KBM-7 (cell line): Measurements from ENCODE around the gene CMTM7.
"Not testable (repeated sequence)": the region's sequence is repeated elsewhere in the genome, so short reads cannot be mapped to it uniquely, and the experiment has no call there.

Experiments
- DNase-seq: peaks from one replicate; pipeline ENCODE4 v3.0.0-alpha.2; 2015
- in situ Hi-C: fragments of 300-500 bp; cut with MboI; formaldehyde crosslinking; loops from 2 replicates; pipeline ENCODE4 v1.14.3; 2020; ENCODE audit warnings: low sequenced_read_pairs, low pct_unique_long_range_greater_than_20kb, mixed read lengths

Gene CMTM7

DNA sequence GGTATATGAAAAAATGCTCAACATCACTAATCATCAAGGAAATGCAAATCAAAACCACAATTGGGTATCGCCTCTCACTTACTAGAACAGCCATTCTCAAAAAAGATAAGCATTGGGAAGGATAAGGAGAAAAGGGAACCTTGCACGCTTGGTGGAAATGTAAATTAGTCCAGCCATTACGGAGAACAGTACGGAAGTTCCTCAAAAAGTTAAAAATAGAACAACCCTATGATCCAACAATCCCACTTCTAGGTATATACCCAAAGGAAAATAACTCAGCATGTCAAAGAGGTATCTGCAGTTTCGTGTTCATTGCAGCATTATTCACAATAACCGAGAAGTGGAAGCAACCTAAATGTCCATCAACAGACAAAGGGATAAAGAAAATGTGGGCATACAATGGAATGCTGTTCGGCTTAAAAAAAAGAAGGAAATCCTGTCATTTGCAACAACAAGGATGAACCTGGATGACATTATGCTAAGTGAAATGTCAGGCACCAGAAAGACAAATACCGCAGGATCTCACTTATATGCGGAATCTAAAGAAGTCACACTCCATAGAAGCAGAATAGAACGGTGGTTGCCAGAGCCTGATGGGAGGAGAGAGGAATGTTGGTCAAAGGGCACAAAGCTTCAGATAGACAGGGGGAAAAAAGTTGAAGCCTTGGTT lies 11.7 kb upstream of the CMTM7 start:
- peak; percentile 71 for DNase-seq
- in situ Hi-C loops = no loop called here

DNA sequence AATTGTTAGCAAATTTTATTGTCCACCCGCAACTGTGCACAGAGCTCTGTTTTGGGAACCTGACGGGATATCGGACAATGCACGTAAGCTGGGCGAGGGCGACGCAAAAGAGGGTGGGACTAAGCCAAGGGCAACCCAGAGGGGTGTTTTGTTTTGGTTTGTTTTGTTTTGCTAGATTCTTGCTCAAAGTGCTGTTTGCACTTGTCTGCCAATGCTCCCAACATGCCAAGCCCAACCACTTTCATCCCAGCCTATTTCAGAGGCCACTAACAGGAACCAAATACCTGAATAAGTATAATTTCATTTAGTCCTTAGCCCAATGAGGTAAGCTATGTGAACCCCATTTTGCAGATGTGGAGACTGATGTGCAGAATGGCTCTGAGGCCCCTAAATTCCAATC lies 9.7 kb upstream of the CMTM7 start:
- in situ Hi-C loops = no loop called here
- no peak for DNase-seq

DNA sequence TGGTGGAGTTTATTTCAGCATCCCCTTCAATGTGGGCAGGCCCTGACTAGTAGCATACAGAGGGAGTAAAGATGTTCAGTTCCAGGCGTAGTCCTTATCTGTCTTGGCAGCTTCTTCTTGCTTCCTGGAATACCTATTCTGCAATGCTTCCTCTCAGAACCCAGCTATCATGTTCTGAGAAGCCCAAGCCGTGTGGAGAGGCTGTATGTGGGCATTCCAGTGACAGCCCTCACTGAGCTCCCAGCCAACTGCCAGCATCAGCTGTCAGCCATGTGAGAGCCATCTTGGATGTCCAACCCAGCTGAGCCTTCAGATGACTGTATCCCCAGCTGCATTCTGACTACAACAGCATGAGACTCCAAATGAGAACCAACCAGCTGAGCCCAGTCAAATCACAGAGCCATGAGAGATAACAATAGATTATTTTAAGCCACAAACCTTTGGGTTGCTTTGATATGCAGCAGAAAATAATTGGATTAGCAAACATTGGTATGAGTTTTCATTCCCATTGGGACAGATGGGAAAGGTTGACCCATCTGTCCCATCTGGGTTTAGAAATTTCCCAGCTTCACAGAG lies 8.4 kb upstream of the CMTM7 start:
- in situ Hi-C loops = no loop called here
- peak; percentile 70 for DNase-seq

DNA sequence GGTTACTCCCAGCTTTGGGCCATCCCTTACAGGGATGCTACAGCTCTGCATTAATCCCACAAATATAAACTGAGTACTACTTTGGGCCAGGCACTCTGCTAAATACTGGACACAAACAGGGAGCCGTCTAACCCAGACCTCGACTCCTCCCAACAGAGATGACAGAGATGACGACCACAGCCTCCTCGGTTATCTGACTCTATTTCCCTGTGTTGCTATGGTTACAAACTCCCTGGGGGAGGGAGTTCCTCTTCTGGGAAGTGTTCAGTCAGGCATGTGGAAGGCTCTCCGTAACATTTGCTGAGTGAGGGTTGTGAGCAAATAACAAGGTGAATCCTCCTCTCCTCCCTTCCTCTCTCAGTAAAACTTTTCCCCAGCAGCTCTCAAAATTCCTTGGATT lies 6.7 kb upstream of the CMTM7 start:
- in situ Hi-C loops = no loop called here
- peak; percentile 93 for DNase-seq

DNA sequence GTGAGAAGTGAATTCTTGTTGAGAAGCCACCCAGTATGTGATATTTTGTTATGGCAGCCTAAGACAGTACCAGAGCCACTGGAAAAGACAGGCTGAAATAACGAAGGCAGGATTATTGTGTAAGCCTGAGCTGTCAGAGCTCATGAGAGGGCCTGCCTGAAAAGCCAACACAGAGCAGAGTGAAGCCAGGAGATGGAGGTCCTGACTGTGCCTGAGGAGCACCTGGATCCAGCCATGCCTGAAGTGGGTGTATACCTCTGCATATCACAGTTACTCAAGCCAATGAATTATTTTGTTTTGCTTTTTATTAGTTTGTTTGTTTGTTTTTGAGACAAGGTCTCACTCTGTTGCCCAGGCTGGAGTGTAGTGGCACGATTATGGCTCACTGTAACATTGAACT lies 4.1 kb upstream of the CMTM7 start:
- in situ Hi-C loops = no loop called here

DNA sequence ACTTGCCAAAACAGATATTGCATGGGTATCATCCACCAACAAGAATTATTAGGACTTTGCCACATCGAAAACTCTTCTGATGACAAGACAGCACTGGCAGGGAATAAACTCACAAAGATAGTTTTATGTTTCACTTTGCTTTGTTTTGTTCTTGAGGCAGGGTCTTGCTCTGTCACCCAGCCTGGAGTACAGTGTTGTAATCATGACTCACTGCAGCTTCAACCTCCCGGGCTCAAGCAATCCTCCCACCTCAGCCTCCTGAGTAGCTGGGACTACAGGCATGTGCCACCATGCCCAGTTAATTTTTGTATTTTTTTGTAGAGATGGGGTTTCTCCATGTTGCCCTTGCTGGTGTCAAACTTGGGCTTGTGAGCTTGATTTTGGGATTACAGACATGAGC lies 2.1 kb upstream of the CMTM7 start:
- DNase-seq, in situ Hi-C loops: not testable (repeated sequence)

More for the DNA sequence above, 4.1 kb upstream of the CMTM7 start:
- no peak for DNase-seq

DNA sequence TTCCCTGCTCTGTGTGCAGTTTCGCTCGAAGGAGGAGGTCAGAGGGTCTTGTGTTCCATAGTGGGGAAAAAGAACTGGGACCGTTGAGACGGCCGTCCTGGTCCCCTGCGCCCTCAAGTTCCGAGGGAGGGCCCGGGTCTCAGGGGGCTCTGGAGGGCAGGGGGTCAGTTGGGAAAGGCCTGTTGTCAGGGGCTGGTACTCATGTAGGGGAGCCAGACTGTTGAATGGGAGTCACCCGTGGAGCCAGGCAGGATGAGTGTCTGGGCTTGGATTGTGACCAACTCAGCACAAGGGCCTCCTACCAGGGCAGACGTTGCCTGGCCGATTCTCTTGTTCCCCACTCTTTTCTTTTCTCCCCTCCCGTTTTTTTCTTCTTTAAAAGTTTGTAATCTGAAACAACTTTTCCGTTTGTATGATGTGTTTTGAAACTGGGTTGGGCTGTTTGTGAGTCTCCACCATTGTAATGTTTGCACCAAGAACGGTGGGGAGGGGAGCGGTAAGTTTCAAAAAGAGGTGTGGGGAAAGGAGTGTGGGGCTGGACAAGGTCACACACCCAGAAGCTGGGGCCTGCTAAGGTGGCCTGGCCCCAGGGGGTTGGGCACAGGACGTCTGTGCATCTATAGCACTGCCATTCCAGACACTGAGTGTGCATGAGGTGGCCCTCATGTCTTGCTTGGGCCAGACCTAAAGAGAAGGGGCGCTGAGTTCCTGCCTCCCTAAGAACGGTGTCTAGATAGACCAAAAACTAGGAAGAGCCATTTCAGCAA lies 1.1 kb downstream of the CMTM7 start:
- DNase-seq = no peak
- in situ Hi-C loops = no loop called here

DNA sequence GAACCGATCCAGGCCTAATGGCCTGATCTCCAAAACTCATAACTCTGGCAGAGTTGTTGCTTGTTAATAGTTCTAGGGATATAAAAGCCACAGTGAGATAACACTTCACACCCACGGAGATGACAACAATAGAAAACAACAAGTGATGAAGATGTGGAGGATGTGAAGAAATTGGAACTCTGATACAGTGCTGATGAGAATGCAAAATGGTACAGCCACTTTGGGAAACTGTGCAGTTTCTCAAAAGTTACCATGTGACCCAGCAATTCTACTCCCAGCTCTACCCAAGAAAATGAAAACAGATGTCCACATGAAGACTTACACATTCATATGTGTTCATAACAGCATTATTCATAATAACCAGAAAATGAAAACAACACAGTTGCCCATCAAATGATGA lies 3.8 kb downstream of the CMTM7 start:
- DNase-seq = no peak
- in situ Hi-C loops = no loop called here

DNA sequence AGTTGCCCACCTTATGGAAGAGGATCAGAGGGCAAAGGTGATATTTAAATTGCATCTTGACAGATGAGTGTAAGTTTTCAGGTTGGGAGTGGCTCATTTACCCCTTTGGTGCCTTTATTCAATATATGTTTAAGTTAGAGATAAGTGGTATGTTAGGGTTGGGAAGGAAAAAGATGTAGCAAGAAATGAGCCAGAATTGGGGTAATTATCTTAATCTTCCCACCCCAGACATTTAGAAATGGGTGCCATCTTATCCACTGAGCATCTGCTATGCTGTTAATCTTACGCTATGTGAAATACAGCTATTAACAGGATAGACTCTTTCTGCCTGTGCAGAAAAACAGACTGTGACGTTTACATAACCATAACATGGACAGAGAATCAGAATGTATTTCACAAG lies 6.3 kb downstream of the CMTM7 start:
- in situ Hi-C loops = no loop called here
- DNase-seq = no peak

DNA sequence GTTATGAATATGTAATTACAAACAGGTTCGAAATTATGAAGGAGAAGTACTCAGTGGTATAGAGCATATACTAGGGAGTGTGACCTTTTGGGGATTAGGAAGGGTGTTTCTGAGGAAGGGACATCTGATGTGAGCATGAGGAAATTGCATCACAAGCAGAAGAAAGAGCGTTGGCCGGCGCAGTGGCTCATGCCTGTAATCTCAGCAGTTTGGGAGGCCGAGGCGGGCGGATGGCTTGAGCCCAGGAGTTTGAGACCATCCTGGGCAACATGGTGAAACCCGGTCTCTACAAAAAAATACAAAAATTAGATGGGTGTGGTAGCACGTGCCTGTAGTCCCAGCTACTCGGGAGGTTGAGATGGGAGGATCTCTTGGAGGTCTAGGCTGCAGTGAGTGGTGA lies 6.9 kb downstream of the CMTM7 start:
- DNase-seq = peak; percentile 40
- in situ Hi-C loops = no loop called here

DNA sequence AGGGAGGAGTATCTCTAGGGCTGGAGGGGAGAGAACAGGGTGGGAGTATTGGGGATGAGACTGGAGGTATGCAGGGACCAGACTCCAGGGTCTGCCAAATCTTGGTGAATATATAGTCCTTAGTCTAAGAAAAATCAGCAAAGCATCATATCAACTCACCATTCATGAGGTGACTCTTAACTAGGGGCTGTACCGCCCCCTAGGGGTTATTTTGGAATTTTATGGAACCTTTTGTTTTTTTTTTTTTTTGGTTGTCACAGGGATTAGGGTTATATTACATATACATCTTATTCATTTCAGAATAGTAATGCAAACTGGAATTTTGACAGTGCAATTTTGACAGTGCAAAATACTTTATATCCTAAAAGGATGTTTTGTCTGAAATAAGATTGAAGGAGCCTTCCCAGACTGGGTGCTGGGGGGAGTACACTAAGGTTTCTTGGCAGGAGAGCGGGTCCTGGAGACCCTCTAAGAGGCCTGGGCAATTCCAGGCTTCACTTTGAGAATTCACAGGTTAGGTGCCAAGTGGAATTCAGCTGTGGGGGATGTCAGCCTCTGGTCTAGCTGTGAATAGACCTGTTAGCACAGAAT lies 7.5 kb downstream of the CMTM7 start:
- peak; percentile 85 for DNase-seq
- in situ Hi-C loops = no loop called here

DNA sequence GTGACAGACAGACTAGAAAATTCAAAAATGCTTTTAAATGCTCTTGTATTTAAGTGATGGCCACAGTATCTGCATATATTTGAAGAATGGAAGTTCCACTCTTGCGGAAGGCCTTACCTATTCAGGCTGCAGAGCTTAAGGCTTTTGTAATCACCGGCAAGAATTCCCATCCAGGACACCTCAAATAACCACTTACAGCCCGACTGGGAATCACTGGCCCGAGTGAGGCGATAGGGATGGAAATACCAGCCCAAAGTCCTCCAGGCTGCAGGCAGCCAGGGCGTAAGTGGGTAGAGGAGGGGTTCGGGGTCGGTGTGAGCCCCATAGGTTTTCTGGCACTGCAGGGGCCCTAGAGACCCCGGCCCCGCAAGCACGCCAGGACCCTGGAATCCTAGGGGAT lies 9.5 kb downstream of the CMTM7 start:
- in situ Hi-C loops = no loop called here

DNA sequence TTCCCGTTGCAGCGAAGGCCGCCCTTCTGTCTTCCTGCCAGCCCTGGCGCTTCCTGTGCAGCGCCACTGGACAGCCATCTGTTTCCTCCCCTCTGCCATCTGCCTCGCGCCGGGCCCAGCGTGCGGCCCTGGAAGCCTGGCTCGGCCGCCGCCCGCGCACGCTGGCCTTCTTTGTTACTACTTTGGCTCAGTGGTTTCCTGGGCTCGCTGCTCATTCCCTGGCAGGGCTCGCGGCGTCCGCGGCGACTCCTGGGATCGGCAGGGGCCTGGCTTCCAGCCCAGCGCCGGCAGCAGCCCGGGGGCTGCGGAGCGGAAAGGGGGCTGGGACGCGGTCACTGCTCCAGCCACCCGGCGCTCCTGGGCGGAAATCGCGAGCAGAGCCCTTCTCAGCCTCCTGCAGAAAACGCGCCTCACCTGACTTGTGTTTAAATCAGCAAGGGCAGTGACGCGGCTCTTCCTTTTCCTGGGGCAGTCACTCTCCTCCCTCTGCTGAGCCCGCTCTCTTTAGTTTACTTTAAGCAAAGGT lies 10.0 kb downstream of the CMTM7 start:
- peak; percentile 96 for DNase-seq
- in situ Hi-C loops = no loop called here

More for the DNA sequence above, 9.5 kb downstream of the CMTM7 start:
- no peak for DNase-seq

DNA sequence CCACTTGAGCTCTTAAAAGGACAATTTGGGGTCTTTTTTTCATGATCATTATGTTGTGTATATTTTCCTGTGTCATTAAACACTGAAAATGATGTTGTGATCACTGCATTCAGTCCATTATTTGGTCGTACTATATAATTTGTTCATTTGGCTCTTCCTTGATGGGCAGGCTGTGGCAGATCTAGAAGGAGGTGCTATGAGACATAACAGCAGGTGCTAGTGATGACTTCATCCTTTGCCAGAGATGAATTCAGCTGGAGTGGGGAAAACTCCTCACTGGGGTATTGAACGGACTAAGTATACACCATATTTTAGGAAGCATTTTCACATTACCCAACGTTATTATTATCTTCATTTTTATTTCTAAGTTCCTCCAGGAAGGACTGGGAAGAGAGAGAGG lies 12.0 kb downstream of the CMTM7 start:
- in situ Hi-C loops = no loop called here
- DNase-seq = no peak

DNA sequence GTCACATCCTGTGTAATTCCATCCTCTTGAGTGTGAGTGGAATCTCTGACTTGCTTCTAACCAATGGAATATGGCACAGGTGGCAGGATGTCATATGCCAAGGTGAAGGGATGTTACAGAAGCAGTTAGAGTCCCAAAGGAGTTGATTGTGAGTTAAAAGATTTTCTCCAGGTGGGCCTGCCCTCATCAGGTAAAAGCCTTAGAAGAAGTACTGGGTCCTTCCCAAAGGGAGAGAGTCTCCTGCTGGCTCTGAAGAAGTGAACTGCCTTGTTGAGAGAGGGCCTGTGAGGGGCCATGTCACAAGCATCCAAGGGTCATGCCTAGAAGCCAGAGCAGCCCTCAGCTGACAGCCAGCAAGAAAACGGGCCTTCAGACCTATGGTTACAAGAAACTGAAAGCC lies 13.1 kb downstream of the CMTM7 start:
- DNase-seq = no peak
- in situ Hi-C loops = no loop called here

DNA sequence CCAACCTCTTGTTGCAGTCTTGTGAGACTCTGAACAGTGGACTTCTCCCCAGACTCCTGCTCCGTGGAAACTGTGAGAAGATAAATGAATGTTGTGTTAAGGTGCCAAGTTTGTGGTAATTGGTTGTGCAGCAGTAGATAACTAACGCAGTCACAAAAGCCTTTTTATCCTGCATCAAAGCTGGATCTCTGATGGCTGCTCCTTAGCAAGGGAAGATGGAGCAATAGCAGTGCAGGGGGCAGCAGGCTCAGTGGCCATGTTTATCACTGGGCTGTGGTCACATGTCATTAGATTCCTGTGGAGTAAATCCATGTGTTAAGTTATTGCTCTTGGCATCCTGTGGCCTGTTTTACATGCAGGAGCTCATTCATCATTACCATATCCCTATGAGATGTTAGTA lies 13.5 kb downstream of the CMTM7 start:
- in situ Hi-C loops = no loop called here
- DNase-seq = no peak

DNA sequence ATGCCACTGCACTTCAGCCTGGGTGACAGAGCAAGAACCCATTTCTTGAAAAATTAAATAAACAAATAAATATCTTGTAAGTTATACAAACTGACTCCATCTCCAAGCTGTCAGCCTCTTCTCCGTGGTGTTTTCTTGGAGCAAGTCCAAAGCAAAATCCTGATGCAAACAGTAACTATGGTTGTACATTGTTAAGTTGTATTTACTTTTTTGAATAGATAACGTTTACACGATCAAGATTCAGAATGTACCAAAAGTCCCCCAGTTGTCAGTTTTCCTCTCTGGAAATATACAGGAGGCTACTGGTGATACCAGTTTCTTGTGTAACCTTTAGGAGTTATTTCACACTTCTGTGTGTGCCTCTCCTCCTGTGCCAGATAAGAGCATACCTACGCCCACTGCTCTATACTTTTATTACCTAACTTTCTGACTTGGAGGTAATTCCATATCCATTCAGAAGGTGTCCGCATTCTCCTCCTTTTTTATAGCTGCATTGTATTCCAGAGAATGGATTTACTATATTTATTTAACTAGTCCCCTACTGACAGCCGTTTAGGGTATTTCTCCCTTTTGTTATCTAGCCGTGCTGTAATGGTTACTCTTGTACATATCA lies 14.2 kb downstream of the CMTM7 start:
- DNase-seq = no peak
- in situ Hi-C loops = no loop called here

DNA sequence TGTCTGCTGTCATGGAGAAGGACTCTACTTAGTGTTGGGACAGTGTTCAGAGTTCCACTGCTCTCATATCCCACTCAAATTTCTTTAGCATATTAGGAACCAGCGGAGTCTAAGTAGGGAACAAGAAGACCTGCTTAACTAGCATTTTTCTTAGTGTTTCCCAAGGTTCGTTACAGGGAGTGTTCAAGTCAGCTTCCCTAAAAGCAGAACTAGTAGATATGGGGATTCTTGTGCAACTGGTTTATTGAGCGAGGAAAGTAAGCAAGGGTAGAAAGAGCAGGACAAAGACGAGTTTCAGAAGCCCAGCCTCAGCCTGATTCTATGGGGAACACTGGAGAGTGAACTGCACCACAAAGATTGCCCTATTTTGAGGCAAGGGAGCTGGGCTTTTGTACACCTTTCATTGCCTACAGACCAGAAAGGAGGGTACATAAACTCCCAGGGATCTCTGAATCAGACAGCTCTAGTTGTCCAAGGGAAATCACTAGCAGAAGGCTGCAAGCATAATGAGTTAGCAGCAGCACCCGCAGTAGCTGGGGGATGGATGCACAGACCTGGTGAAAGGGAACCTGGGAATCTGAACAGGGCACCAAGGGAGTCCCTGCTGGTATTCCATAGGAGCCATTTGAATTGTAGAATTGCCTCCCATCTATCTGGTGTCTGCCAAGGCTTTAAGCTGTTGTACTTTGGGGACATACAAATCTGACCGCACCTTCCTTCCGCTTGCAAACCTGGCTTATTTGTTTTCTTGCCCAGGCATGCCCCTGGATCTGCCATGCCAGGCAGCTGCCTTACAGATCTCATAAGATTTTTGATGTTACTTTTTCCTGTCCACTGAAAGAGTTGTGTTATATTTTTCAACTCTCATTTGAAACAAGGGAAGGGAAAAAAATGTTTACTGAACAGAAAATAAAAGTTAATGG lies 15.1 kb downstream of the CMTM7 start:
- in situ Hi-C loops = no loop called here
- peak; percentile 76 for DNase-seq
